Mesodermal cell (in vitro differentiated cells): ENCODE data around the gene GUCA2A.

Source experiments
- H3K27ac ChIP-seq: 2 replicates; pipeline ENCODE4 v1.7.0; 2013; ENCODE audit warnings: mild to moderate bottlenecking, low read depth, low read length, moderate library complexity; ENCODE audit not compliant: severe bottlenecking
- H3K36me3 ChIP-seq: 2 replicates; pipeline ENCODE4 v1.7.1; 2013; ENCODE audit warnings: mild to moderate bottlenecking, low read length, moderate library complexity; ENCODE audit not compliant: control insufficient read depth, insufficient read depth
- H3K4me1 ChIP-seq: one replicate; pipeline ENCODE4 v1.7.1; 2013; ENCODE audit warnings: mild to moderate bottlenecking, low read length; ENCODE audit not compliant: insufficient read depth, control insufficient read depth, poor library complexity, severe bottlenecking
- H3K4me3 ChIP-seq: 2 replicates; pipeline ENCODE4 v1.7.0; 2013; ENCODE audit warnings: low read length, control low read depth, mild to moderate bottlenecking; ENCODE audit not compliant: insufficient read depth, poor library complexity, severe bottlenecking; ENCODE audit errors: extremely low read depth
- H3K9me3 ChIP-seq: 2 replicates; pipeline ENCODE4 v1.7.1; 2013; ENCODE audit warnings: mild to moderate bottlenecking, low read length, moderate library complexity; ENCODE audit not compliant: control insufficient read depth
- WGBS, 2 experiments: methylation state at CpG; one replicate each; pipeline ENCODE4 v1.1.5; 2013; ENCODE audit warnings: missing lambda C conversion rate in 2 of 2; ENCODE audit not compliant: insufficient coverage in 2 of 2; 5-methylcytosine and 5-hydroxymethylcytosine counted together

GUCA2A gene

GRCh38 chr1:42142894-42143675, 21.5 kb downstream of the GUCA2A start:
- no peaks in the 10 kb centered on the region for H3K36me3 ChIP-seq
- H3K4me1 ChIP-seq: peaks cover 5% of the 10 kb centered on the region
- no peaks in the 10 kb centered on the region for H3K9me3 ChIP-seq
- no peak overlapping the region for H3K4me3 ChIP-seq
- WGBS, 2 experiments: 94 to 95% methylated on average over 2 to 3 of the region's 4 CpGs
- no peak overlapping the region for H3K27ac ChIP-seq

DNA sequence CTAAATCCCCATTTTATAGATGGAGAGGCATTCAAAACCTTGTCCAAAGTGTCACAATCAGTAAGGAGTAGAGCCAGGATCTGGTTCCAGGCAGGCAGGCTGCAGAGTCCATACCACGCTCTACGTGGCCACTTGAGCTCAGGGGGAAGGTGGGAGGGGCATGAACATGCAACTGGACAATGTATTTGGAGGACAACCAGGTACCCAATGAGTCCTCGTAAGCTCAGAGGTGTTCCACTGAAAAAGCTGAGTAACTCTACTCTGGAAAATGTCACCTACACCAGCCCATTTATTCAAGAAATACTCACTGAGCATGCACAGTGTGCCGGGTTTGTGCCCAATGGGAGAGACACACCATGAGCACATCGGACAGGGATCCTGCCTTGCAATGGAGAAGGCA, 22.6 kb downstream of the GUCA2A start:
- 81 to 90% methylated on average over 4 to 5 of the region's 5 CpGs for WGBS, 2 experiments
- Histone ChIP-seq H3K9me3 (no peaks in the 10 kb centered on the region), H3K4me3 (no peak overlapping the region), H3K36me3 (no peaks in the 10 kb centered on the region), H3K27ac (no peak overlapping the region), H3K4me1 (peaks cover 5% of the 10 kb centered on the region)

DNA sequence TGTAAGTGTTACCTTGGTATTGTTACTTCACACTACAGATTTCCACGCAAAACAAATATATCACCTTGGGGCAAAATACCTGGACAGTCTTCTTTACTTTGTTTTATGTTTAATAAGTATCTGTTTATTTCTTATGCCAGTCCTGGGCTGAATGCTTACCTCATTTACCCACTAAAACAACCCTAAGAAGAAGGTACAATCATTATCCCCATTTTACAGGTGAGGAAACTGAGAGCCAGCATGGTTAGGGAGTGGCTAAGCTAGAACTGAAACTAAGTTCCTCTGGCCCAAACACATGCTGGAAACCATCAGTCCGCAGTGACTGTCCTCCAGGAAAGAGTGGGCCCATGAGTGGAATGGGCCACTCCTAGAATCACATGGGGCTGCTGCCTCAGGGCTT, 24.4 kb downstream of the GUCA2A start:
- 83 to 93% methylated on average over 1 of the region's 2 CpGs for WGBS, 2 experiments
- no peak overlapping the region for H3K27ac ChIP-seq

GRCh38 chr1:42139444-42139843, 25.1 kb downstream of the GUCA2A start:
- H3K4me1 ChIP-seq: peaks cover 5% of the 10 kb centered on the region
- no peak overlapping the region for H3K4me3 ChIP-seq
- no CpG with 5 or more reads among the region's 3 CpGs for WGBS, 2 experiments
- H3K27ac ChIP-seq: no peak overlapping the region
- H3K36me3 ChIP-seq: no peaks in the 10 kb centered on the region
- no peaks in the 10 kb centered on the region for H3K9me3 ChIP-seq

More for the DNA sequence above, 24.4 kb downstream of the GUCA2A start:
- no peaks in the 10 kb centered on the region for H3K36me3 ChIP-seq
- H3K9me3 ChIP-seq: no peaks in the 10 kb centered on the region
- H3K4me3 ChIP-seq: no peak overlapping the region
- peaks cover 5% of the 10 kb centered on the region for H3K4me1 ChIP-seq

GRCh38 chr1:42138586-42138985, 26.0 kb downstream of the GUCA2A start:
- H3K4me3 ChIP-seq: no peak overlapping the region
- H3K27ac ChIP-seq: no peak overlapping the region
- peaks cover 5% of the 10 kb centered on the region for H3K4me1 ChIP-seq
- 89 to 93% methylated on average over 3 of the region's 4 CpGs for WGBS, 2 experiments
- no peaks in the 10 kb centered on the region for H3K36me3 ChIP-seq
- no peaks in the 10 kb centered on the region for H3K9me3 ChIP-seq

GRCh38 chr1:42137766-42138165, 26.8 kb downstream of the GUCA2A start:
- no peak overlapping the region for H3K27ac ChIP-seq
- no peaks in the 10 kb centered on the region for H3K4me1 ChIP-seq
- H3K9me3 ChIP-seq: no peaks in the 10 kb centered on the region
- no peak overlapping the region for H3K4me3 ChIP-seq
- H3K36me3 ChIP-seq: no peaks in the 10 kb centered on the region
- WGBS, 2 experiments: 86 to 89% methylated on average over 8 to 9 of the region's 10 CpGs

GRCh38 chr1:42136466-42136865, 28.1 kb downstream of the GUCA2A start:
- Histone ChIP-seq H3K4me3 (no peak overlapping the region), H3K9me3 (no peaks in the 10 kb centered on the region), H3K27ac (no peak overlapping the region), H3K4me1 (no peaks in the 10 kb centered on the region), H3K36me3 (no peaks in the 10 kb centered on the region)

- no peak overlapping the region for H3K4me3 ChIP-seq
- H3K9me3 ChIP-seq: no peaks in the 10 kb centered on the region
- WGBS, 2 experiments: 88 to 100% methylated on average over 2 to 3 of the region's 3 CpGs
- H3K27ac ChIP-seq: no peak overlapping the region
- no peaks in the 10 kb centered on the region for H3K36me3 ChIP-seq
- H3K4me1 ChIP-seq: no peaks in the 10 kb centered on the region
Measured at GRCh38 chr1:42135426-42135825, 29.1 kb downstream of the GUCA2A start.

DNA sequence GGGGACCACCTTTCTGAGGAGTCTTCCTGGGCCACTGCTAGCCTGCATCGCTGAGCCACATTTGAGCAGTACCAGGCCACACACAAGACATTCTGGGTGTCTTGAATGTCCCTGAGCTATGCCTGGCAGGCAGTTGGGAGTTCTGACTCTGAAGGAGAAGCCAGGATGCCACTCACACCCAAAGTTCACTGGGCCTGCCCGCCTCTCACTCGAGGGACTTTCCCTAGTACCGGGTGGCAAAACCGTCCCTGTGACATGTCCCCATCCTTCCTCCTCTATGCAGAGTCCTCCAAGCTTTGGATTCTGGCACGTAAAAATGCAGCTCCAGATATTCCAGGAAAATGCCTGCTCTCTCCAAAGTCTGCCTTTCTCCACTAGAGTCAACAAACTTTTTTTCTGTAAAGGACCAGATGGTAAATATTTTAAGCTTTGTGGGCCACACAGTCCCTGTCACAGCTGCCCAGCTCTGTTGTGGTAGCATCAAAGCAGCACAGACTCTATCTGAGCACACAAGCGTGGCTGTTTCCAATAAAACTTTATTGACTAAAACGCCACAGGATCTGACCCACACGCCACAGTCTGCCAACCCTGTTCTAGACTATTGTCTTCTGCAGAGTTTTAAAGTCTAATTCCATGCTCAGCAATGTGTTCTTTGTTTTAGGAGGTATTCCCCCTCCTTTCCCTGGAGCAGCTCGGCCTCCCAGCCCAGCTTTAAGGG, 30.6 kb downstream of the GUCA2A start:
- no peak overlapping the region for H3K27ac ChIP-seq
- no peaks in the 10 kb centered on the region for H3K36me3 ChIP-seq
- H3K4me3 ChIP-seq: no peak overlapping the region
- 84 to 94% methylated on average over 3 to 8 of the region's 10 CpGs for whole genome bisulfite sequencing, 2 experiments
- no peaks in the 10 kb centered on the region for H3K9me3 ChIP-seq
- H3K4me1 ChIP-seq: no peaks in the 10 kb centered on the region

DNA sequence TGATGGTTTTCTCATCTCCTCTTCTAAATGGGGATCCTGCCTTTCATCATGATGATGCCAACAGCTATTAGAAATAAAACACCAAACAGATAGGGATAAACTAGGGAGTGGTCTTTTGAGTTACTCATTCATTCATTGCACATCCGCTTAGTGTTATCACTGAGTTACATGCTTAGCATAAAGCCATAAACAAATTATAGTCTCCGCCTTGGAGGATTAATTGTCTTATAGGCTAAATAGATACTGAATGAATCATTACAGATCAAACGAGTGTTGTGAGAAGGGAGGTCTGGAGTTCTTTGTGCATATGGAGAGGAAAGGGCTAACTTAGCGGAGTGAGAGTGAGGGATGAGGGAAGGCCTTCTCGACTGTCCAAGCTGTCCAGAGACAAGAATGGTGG, 31.2 kb downstream of the GUCA2A start:
- 84 to 90% methylated on average over 3 of the region's 5 CpGs for WGBS, 2 experiments
- H3K27ac ChIP-seq: no peak overlapping the region
- H3K36me3 ChIP-seq: no peaks in the 10 kb centered on the region
- no peak overlapping the region for H3K4me3 ChIP-seq
- H3K9me3 ChIP-seq: no peaks in the 10 kb centered on the region
- no peaks in the 10 kb centered on the region for H3K4me1 ChIP-seq

DNA sequence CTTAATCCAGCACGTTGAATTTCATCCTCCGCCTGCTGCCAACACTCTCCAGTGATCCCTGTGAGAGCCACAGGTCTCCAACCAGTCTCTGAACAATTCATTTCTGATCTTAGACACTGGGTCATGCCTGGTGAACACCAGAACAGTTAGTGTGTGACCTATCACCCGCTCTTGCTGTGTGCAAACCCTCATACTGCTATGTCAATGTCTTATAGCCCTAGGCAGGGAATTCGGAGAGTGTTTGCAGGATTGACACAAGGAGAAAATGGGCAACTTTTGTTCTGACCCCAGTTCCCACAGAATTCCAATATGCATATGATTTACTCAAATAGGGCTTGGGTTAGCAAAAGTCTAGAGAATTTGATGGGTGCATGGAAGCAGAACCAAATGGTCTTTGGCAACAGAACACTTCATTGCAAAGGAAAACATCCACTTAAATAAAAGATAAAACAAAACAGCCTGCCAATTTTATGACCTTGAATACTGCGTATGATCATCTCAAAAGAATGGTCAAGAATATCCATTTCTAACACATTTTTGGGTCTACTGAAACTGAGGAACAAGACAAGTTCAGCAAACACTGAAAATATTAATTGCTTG, 34.4 kb downstream of the GUCA2A start:
- no peaks in the 10 kb centered on the region for H3K36me3 ChIP-seq
- no peak overlapping the region for H3K4me3 ChIP-seq
- no peaks in the 10 kb centered on the region for H3K9me3 ChIP-seq
- no peaks in the 10 kb centered on the region for H3K4me1 ChIP-seq
- WGBS, 2 experiments: 95% methylated on average over 5 of the region's 5 CpGs
- no peak overlapping the region for H3K27ac ChIP-seq
